ENCODE measurements around the gene MGME1.

DNA sequence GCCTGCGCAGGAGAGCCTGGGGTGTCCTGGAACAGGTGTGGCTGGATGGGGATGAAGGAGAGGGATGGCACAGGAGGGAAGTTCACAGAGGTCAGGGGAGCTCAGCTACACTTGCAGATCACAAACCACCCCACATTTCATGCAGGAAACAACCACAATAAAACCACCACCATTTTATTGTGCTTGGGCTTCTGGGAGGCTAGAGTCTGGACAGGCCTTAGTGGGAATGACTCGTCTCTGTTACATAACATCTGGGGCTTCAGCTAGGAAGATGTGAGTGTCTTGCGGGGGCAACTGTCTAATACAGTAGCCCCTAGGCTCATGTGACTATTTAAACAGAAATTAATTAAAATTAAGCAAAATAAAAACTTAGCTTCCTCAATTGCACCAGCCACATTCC lies 33.6 kb upstream of the MGME1 start:
- no peak for TF ChIP-seq SUZ12 (IDR thresholded peaks at IDR 0.05; ENCODE audit: extremely low read depth, insufficient read depth, insufficient read length)
- no peak for TF ChIP-seq ZNF274 (IDR thresholded peaks at IDR 0.05; ENCODE audit: low read depth, low read length)

Data from NT2/D1 (cell line).